ENCODE data around the gene SCAMP4.

SCAMP4 gene

GRCh38 chr19:1913781-1914577, 8.8 kb downstream of the SCAMP4 start:
- no peak for DNase-seq (ENCODE audit: low read depth in 1 of 2, low spot score in 1 of 2)

DNA sequence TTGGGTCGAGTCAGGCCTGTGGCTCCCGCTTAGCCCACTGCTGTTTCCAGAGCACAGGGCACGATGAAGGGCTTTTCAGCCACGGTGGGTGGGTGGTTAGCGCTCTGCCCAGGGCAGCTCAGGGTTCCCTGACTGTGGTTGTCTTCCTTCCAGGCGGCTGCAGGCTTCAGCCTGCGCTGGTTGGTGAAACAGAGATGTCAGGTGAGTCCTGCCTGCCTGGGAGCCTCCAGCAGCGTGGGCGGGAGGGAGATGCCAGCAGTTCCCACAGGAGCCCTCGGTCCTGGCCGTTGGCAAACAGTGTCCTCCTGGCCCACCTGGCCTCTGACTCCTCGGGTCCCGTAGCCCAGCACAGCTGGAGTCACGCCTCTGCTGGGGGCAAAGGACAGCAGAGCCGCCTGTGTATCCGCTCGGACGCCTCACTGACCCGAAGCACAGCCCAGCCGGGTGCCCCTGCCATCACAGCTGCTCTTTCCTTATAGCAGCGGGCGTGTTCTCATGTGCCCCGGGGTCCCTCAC, 9.7 kb downstream of the SCAMP4 start:
- DNase-seq (ENCODE audit: low read depth in 1 of 2, low spot score in 1 of 2), result no peak
- Histone ChIP-seq H3K27ac (replicated peaks) (no peak overlapping the region), H3K4me3 (replicated peaks; ENCODE audit: insufficient read depth, low read length) (no peak overlapping the region), H3K27me3 (ENCODE audit: insufficient read depth, poor library complexity, severe bottlenecking) (no peaks in the 10 kb centered on the region)
- no peak for TF ChIP-seq POLR2AphosphoS5 (IDR thresholded peaks at IDR 0.05; ENCODE audit: low read depth)
- TF ChIP-seq GABPA (IDR thresholded peaks at IDR 0.05; ENCODE audit: low read depth), result no peak
- no peak for TF ChIP-seq SPI1 (IDR thresholded peaks at IDR 0.05; ENCODE audit: borderline replicate concordance, low read depth)
- no peak for TF ChIP-seq REST (IDR thresholded peaks at IDR 0.05; ENCODE audit: insufficient replicate concordance, low read depth)
- TF ChIP-seq CTCF (IDR thresholded peaks at IDR 0.05; ENCODE audit: insufficient read depth, low read length), result no peak

More at GRCh38 chr19:1913781-1914577, 8.8 kb downstream of the SCAMP4 start:
- TF ChIP-seq CTCF (IDR thresholded peaks at IDR 0.05; ENCODE audit: insufficient read depth, low read length) (no peak), GABPA (IDR thresholded peaks at IDR 0.05; ENCODE audit: low read depth) (no peak), REST (IDR thresholded peaks at IDR 0.05; ENCODE audit: insufficient replicate concordance, low read depth) (no peak), SPI1 (IDR thresholded peaks at IDR 0.05; ENCODE audit: borderline replicate concordance, low read depth) (no peak), POLR2AphosphoS5 (IDR thresholded peaks at IDR 0.05; ENCODE audit: low read depth) (no peak)
- Histone ChIP-seq H3K27me3 (ENCODE audit: insufficient read depth, poor library complexity, severe bottlenecking) (no peaks in the 10 kb centered on the region), H3K4me3 (replicated peaks; ENCODE audit: insufficient read depth, low read length) (no peak overlapping the region), H3K27ac (replicated peaks) (no peak overlapping the region)

- no peak overlapping the region for H3K4me3 ChIP-seq (replicated peaks; ENCODE audit: insufficient read depth, low read length)
- no peaks in the 10 kb centered on the region for H3K27me3 ChIP-seq (ENCODE audit: insufficient read depth, poor library complexity, severe bottlenecking)
- DNase-seq (ENCODE audit: low read depth in 1 of 2, low spot score in 1 of 2), result no peak
- no peak for TF ChIP-seq REST (IDR thresholded peaks at IDR 0.05; ENCODE audit: insufficient replicate concordance, low read depth)
- no peak for TF ChIP-seq GABPA (IDR thresholded peaks at IDR 0.05; ENCODE audit: low read depth)
- no peak for TF ChIP-seq SPI1 (IDR thresholded peaks at IDR 0.05; ENCODE audit: borderline replicate concordance, low read depth)
- no peak for TF ChIP-seq CTCF (IDR thresholded peaks at IDR 0.05; ENCODE audit: insufficient read depth, low read length)
- TF ChIP-seq POLR2AphosphoS5 (IDR thresholded peaks at IDR 0.05; ENCODE audit: low read depth), result no peak
- no peak overlapping the region for H3K27ac ChIP-seq (replicated peaks)
Measured at GRCh38 chr19:1917146-1917545, 11.9 kb downstream of the SCAMP4 start.
